Measurements from ENCODE around the gene PRR5L.

DNA sequence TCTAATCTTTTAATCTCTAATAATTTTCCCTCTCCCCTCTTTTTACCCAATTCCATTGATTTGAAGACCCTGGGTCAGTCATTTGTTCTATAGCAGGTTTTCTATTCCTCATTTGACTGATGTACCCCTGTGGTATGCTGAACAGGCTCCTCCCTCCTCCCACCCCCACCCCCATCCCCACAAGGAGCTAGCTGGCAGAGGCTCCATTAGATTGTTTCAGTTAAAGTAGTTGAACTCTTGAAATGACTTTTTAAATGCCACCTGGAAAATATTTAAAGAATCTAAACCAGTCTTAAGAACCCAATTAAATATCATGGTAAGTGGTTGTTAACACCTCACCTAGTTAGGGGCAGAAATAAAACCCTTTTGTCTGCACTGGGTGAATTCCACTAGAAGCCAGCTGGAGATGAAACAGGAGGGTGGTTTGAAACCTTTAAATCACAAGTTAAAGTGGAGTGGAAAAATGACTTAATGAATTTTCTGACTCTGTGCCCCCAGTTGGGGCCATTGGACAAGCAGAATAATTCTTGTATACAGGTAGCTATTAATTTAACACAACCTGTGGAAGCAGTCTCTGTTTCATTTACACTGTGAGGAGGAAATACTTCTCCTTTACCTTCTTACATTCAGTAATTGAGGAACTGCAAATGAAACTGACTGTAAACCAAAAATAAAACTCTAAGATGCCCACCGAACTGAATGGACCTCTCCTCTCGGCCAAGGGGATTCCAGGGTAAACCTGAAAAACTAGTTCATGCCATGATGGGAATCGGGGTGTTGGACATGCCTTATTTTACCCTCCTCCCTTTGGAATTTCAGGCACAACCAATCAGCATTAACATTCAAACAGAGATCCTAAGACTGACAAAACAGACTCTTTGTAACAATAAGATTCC lies 30.7 kb downstream of the PRR5L start:
- TF ChIP-seq, protein P1, sequence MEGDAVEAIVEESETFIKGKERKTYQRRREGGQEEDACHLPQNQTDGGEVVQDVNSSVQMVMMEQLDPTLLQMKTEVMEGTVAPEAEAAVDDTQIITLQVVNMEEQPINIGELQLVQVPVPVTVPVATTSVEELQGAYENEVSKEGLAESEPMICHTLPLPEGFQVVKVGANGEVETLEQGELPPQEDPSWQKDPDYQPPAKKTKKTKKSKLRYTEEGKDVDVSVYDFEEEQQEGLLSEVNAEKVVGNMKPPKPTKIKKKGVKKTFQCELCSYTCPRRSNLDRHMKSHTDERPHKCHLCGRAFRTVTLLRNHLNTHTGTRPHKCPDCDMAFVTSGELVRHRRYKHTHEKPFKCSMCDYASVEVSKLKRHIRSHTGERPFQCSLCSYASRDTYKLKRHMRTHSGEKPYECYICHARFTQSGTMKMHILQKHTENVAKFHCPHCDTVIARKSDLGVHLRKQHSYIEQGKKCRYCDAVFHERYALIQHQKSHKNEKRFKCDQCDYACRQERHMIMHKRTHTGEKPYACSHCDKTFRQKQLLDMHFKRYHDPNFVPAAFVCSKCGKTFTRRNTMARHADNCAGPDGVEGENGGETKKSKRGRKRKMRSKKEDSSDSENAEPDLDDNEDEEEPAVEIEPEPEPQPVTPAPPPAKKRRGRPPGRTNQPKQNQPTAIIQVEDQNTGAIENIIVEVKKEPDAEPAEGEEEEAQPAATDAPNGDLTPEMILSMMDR (tag by site-specific recombination; IDR thresholded peaks at IDR 0.05) = no peak
- no peak for TF ChIP-seq ATF2 (tag by site-specific recombination; IDR thresholded peaks at IDR 0.05; ENCODE audit: low read depth)
- TF ChIP-seq ZNF324 (tag by site-specific recombination; IDR thresholded peaks at IDR 0.05) = no peak
- TF ChIP-seq, protein P2, sequence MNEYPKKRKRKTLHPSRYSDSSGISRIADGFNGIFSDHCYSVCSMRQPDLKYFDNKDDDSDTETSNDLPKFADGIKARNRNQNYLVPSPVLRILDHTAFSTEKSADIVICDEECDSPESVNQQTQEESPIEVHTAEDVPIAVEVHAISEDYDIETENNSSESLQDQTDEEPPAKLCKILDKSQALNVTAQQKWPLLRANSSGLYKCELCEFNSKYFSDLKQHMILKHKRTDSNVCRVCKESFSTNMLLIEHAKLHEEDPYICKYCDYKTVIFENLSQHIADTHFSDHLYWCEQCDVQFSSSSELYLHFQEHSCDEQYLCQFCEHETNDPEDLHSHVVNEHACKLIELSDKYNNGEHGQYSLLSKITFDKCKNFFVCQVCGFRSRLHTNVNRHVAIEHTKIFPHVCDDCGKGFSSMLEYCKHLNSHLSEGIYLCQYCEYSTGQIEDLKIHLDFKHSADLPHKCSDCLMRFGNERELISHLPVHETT (tag by site-specific recombination; IDR thresholded peaks at IDR 0.05) = no peak
- TF ChIP-seq TSHZ1 (tag by site-specific recombination; IDR thresholded peaks at IDR 0.05; ENCODE audit: borderline replicate concordance) = no peak
- TF ChIP-seq ZNF292 (tag by site-specific recombination; IDR thresholded peaks at IDR 0.05; ENCODE audit: borderline replicate concordance, low read depth) = no peak
- TF ChIP-seq ZNF843 (tag by site-specific recombination; IDR thresholded peaks at IDR 0.05) = no peak
- TF ChIP-seq ZNF221 (tag by site-specific recombination; IDR thresholded peaks at IDR 0.05; ENCODE audit: borderline replicate concordance) = no peak
- TF ChIP-seq BCL6B (tag by site-specific recombination; IDR thresholded peaks at IDR 0.05) = no peak
- TF ChIP-seq ZNF664 (tag by site-specific recombination; IDR thresholded peaks at IDR 0.05) = no peak
- no peak for TF ChIP-seq ZNF132 (tag by site-specific recombination; IDR thresholded peaks at IDR 0.05; ENCODE audit: borderline replicate concordance)
- no peak for TF ChIP-seq ZNF37A (tag by site-specific recombination; IDR thresholded peaks at IDR 0.05)

Data from HEK293 (cell line).